NCI-H460 (cell line): ENCODE data around the gene BMP6. TPM values are rescaled to one million over a fixed set of nuclear protein-coding genes. Genes with fewer than 3 reads are reported as not detected.

Source experiments
- DNase-seq: peaks from one replicate; pipeline ENCODE4 v3.0.0-alpha.2; 2016; ENCODE audit warnings: low read depth; ENCODE audit errors: extremely low read depth
- total RNA-seq: library from RNA; depleted of rRNA; stranded (reverse); fragments of >200 nt; shearing (Covaris generic); gene quantifications from 2 replicates; pipeline ENCODE4 v1.2.3, GENCODE V29; 2014

The BMP6 gene
- total RNA-seq, 1 experiment from 2014 or later, result 30.8 TPM

DNA sequence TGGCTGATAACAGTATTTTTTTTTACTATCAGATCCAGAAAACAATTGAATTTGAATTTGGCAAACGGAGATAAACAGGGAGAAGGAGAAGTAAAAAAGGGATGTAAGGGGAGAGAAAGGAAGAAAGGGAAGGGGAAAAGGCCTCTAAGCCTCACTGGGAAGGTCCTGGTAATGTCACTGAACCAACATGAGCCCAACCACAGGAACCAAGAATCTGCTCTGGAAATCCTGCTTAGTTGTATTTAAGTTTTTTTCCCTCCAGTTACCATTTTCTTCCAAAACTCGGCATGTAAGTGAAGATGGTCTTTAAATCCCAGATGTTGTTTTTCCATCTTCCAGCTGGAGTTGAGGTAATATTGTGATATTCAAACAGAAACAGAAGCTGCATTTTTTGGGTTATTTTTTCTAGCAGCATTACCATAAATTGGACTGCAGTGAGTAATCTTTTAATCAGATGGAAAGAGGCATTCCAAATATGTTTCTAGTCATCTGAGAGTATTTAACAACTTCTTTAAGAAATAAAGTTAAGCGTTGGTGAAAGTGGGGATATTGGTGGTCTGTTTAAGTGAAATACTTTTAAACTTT is 93.6 kb downstream of the BMP6 start:
- no peak for DNase-seq

DNA sequence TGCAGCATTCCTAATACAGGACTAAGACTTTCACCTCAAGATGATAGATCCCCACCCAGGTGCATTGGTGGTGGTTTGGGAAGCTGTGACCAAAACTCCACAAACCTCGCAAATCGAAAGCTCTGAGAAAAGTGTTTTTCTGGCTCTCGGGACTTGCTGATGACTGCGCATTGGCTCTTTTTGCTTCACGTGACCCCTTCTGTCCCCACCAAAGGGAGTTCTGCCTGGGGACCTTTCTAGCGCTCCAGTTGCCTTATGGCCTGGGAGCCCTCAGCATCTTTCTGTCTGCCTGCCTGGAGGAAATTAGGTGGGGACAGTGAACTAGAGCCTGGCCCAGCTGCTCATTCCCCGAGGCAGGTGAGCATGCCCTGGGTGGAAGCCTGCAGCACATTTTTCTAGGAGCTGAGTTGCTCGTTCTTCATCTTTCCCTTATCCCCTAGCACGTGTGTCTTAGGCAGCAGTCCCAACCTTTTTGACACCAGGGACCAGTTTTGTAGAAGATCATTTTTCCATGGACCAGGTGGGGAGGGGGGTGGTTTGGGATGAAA is 94.5 kb downstream of the BMP6 start:
- DNase-seq, result no peak

DNA sequence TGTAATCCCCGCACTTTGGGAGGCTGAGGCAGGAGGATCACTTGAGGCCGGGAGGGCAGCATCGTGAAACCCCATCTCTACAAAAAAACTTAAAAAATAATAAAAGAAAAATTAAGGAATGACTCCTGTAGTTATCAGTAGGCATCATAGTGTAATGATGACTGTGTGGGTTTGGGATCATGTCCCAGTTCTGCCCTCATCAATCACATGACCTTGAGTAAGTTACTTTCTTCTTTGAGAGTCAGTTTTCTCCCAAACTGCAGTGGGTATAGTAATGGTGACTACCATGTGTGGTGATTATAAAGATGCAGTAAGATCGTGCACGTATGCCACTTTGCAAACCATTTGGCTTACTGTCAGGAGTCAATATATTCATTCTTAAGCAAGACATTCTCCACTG is 95.5 kb downstream of the BMP6 start:
- DNase-seq, result no peak

DNA sequence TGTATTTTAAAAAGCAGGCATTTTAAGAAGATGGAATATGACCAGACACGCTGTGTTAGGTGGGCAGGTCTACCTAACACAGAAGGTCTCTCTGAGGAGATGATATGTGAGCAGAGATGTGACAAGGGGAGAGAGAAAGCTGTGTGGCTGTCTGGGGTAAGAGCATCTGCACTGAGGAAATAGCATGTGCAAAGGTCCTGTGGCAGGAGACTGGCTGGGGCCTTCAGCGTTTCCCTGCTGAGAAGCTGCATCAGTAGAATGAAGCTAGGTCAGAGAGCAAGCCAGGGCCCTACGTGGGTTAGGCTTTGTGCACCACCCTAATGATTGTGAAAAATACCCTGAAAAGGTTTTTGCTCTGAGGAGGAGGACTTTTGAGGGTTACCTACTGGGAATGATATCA is 97.7 kb downstream of the BMP6 start:
- no peak for DNase-seq

DNA sequence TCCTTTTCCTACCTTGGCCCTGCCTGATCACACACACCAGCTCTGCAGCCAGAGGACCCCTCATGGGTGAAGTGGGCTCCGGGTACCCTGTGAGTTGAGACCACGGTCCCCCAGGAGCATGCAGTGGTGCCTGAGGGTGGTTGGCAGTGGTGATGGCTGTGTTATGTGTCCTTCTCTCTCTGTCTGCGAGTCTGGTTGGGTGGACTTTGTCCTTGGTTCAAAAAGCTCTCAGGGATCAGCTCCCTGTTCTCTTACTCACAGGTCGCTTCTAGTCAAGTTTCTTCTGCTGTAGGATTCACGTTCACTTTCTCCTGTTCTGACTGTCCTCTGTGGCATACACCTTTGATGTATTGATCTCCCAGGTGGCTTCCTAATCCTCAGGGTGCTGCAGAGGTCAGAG is 100.1 kb downstream of the BMP6 start:
- DNase-seq, result no peak

DNA sequence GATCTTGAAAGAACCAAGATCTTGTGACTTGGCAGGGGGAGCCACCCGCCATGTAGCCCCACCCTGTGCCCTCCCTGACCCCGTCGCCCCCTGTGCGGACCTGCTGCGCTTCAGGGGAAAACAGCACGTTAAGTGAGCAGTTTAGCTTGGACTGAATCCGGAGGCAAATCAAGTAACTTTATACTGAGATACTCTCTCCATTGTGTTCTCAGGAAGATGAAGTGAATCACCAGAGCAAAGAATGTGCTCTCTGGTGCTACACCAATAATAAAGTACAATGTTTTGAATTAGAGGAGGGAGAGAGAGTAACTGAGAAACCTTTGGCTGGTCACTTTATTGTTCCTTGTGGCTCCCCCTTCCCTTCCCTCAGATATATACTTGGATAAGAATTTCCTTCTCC is 101.2 kb downstream of the BMP6 start:
- no peak for DNase-seq

DNA sequence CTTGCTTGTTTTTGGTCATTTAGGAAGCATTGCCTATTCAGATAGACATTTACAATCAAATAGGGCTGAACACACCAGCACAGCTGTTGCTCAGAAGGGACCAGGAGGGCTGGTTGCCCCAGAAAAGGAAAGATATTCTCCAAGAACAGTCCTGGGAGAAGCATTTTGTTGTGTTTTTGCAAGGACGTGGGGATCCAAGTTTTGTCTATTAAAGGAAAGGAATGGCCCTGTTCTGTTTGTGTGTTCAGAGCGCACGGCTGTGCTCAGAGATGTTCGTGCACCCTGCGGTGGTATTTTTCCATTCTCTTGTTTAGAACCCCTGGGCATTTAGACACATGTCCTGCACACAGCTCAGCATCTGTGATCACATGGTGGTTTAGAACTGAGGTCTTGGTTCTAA is 102.2 kb downstream of the BMP6 start:
- DNase-seq, result no peak

DNA sequence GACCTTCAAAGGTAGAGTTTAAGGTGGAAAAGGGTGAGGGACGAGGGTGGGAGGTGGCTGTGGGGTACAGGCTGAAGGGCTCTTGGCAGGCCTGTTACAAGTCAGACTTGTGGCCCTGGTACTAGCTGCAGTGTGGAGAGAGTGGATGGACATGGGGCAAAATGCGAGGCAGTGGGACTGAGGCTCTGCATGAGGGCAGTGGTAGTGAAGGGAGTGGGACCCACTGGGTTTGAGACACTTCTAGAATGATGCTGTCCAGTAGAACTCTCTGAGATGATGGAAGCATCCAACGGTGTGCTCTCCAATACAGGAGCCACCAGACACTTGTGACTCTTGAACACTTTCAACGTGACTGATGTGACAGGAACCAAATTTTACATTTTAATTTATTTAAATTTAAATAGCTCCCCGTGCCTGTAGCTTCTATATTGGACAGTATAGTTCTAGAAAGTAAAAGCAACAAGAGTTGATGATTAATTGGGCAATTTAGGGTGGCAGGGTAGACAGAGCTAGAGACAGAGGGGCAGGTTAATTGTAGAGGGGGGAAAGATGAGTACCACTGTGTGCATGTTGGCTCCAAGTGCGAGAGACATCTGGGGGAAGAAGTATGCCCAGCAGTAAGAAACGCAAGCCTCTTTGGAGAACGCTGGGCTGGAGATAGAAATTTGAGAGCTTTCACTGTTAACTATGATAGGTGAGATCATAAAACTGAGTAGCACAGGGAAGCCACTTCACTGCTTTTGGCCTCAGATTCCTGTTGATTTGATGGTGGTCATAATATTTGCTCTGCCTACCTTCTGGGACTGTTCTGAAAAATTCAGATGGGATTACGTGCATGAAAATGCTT is 107.2 kb downstream of the BMP6 start:
- DNase-seq, result no peak

DNA sequence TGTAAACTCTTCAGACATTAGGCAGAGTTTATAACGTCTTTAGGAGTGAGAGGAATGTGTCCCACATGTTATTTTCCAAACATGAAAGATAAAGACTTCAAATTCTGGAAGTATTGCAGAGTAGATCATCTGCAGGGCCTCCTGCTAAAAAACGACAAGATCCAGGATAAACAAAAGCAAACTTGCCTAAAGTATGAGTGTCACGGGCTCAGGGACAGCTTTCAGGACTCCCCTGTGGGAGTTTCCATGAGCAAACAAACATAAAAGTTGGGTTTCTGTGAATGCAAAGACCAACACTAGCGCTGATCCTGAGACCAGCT is 107.8 kb downstream of the BMP6 start:
- DNase-seq, result no peak

DNA sequence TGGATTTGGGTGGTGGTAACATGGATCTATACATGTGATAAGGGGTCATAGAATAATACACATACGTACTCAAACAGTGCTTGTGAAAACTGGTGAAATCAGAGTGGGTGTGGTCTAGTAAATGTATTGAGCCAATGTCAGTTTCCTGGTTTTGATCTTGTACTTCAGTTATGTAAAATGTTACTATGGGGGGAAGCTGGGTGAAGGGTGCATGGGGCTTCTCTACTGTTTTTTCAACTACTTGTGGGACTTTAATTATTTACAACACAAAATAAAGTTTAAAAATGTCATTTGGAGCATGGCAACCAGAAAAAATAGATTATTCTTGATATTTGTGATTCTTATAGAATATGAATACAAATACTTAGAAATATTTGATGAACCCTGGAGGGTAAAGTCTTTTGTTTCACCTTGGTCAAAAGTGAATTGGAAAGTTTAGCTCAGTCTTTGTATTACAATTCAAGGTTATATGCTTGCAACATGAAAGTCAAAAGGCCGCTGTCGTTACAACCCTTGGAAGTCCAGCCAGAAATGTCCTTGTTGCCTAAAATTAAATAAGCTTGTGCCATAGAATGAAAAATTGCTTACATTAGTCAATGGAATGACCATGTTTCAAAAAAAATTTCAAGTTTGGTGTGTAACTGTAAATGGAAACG is 110.6 kb downstream of the BMP6 start:
- DNase-seq, result no peak

DNA sequence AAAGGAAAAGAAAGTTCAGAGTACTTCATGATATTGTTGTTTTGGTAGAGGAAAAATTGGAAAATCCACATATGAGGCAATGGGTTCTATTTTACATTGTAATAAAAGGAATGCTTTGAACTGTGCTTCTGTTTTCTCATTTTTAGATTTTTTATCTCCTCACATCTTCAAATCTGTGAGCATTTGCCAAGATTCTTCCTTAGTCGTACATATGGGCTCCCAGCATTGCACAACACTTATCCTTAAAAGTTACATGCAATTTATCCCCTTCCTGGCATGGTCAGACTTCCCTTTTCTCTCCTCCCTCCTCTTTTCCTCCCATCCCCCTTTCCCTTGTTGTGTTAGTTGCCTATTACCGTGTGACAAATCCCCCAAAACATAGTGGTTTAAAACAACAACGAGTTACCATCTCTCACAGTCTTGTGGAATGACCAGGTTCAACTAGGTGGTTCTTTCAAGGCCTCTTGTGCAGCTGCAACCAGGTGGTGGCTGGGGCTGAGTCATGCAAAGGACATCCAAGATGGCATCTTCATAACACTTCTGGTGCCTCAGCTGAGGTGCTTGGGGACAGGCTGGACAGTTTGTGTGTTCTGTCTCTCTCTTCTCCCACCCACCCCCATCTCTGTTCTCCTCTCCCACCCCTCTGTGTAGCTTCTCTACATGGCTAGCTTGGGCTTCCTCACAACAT is 116.0 kb downstream of the BMP6 start:
- no peak for DNase-seq

DNA sequence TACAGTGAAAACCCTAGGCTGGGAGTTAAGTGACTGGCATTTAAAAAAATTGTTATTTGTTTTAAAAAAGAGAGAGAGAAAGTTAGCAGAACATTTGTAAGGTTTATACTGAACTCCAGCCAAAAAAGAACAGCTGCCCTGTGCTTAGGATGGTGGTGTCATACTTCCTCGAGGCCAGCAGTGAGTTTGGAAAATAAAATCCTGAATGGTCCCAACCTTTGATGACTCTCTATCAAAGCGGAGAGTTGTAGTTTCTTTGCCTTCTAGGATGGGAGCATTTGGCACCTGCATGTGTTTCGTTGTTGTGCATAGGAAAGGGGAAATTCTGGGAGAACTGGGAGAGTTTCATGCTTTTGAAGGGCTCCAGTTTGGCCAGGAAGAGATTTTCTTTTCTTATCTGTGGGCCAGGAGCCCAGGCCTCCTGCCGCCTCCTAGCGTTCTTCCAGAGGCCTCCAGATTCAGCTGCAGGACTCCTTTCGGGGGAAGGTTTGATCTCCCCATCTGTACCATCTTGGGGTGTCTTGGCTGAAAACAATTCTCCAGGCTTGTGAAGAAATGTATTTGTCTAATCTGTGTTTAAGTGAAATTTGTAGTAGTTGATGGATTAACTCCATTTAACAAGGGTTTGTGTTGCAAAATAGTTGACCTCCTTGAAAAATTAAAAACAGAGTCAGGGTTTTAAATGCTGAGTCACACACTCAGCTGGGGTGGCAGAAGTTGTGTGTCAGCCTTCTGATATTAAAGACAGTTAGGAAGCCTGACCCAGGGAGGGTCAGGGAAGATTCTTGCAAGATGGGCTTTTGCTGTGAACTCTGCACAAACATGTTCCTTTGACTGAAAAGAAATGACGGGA is 121.3 kb downstream of the BMP6 start:
- DNase-seq, result no peak

DNA sequence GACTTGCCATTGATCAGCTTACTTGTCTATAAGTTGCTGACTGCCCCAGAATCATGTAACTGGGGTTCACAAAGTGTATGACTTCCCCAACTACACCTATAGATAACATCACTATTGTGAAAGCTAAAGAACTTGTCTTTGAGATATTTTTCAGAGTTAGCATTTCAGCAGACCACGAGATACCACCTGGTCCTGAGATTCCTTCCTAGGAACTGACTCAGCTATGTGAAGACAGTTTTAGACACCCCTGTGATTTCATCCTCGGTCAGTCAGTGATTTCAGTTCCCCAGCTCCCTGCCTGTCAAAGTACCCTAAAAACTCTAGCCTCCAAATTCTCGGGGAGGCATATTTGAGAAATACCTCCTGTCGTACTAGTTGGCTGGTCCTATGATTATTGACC is 122.3 kb downstream of the BMP6 start:
- no peak for DNase-seq

DNA sequence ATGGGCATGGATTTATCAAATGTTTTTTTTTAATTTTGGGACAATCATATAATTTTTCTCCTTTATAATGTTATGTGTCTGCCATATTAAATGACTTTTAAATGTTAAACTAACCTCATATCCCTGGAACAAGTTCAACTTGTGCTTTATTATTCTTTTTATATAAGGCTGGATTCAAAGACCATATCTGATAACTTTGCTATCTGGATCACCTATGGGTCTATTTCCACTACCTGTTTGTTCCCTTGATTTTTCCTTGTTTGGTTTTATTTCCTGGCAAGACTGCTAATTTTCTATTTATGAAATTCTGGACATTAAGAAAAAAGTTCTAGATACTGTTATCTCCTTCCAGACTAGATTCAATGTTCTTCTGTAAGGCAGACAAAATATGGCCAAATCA is 125.9 kb downstream of the BMP6 start:
- DNase-seq, result no peak

DNA sequence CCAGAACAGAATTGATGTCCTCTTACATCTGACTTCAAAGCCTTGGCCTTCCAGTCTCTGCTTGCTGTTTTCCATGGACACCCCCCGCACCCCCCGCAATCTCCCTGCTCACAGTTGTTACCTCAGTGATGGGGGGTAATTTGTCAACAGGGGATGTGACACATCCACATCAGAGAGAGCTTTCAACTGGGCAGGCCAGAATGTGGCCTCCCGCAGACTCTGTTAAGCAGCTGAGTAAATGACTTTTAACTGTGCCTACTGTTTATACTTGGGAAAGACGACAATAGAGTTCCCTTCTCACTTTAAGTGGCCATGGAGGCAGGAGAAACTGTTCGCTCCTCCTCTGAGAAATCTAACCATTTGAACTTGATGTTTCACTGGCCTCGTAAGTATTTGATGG is 133.7 kb downstream of the BMP6 start:
- no peak for DNase-seq

DNA sequence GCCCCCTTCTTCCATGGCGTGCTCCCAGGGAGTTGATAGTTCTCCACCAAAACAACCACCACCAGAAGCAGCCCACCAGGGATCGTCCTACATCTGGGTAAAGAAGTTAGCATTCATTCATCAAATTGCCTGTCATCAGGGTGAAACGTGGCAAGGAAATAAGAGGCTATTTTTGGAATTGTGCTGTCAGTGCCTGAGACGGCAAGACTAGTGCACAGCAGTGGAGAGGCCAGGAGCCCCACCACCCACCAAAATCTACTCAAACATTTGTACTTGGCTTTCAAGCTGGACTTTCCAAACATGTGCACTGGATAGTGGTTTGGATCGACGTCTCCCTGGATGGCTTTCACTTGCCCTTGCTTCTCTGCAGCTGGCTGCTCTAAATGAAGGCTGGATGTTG is 139.9 kb downstream of the BMP6 start:
- DNase-seq, result no peak

DNA sequence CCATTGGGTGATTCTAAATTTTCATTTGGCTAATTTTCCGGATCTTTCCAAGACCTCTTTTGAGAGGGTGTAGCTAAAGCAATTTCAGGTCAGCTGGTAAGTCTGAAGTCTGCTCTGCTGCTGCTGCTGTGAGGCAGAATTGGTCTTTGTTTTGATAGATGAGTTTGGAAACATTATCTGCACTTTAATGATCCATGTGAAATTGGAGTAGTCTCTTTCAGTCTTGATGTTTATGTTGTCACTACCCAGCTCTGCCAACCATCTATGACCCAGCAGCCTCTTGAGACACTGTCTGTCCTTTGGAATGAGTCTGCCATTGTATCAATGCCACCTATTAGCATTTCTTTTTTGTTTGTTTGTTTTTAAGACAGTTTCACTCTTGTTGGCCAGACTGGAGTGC is 140.6 kb downstream of the BMP6 start:
- no peak for DNase-seq

DNA sequence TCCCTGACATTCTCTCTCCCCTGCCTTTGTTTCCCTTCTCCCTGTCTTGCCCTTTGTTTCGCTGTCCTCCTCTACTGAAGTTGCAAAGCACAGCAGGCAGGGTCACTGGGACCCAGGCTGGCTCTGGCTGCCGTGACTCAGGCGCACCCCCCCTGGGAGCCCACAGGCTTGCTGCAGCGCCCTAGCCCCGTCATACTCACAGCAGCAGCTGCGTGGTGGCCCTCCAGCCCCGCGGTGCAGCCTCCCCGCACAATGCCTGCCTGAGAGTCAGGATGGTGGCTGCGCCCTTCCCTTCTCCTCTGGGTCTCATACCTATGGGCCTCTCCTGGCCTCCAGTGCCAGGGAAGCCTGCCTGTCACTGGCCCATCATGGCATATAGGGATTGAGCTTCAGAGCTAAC is 143.0 kb downstream of the BMP6 start:
- no peak for DNase-seq

DNA sequence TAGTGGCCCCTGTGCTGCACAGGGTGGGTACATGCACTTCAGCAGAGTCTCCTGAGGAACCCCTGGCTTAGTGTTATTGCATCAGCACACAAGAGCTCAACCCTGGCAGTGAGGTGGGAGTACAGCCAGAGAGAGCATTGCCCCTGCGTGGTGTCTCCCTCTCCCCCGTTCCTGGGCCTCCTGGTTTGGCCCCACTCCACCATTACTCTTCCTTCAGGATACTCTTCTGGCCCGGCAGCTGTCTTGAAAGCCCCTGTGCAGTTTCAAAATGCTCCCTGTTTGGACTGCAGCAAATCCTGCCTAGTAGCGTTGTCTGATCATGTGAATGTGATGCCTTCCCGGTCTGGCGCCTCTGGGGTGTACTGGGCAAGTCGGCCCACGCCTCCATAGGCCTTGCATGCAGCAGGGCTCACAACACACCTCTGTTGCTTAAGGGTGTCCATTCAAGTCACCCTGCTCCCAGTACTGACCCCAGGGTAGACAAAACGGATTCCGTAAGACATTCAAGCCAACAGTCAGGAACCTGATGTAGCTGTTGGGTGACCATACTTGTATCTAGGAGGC is 152.6 kb downstream of the BMP6 start:
- DNase-seq, result no peak

DNA sequence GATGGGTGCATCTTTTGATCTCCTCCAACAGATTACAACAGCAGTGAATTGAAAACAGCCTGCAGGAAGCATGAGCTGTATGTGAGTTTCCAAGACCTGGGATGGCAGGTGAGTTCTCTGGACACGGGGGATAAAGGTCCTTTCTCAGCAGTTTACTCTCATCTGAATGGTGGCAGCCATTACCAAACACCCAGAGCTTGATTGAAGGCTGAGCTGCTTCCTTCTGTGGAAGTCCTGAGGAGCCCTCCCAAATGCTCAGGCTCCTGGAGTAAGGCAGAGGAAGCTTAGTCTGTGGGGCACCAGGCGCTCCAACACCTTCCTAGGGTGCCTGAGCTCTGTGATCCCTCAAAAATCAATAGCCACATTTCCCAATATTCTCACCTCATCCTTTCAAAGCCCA is 153.1 kb downstream of the BMP6 start:
- DNase-seq, result no peak
